Caco-2 (cell line): ENCODE data around the gene GRM3. TPM values are rescaled to one million over a fixed set of nuclear protein-coding genes. Genes with fewer than 3 reads are reported as not detected.

ENCODE experiments used
- BruUV-seq: library from RNA; stranded (reverse); fragments of 400-500 nt; replicated peaks from 2 replicates; lab custom pipeline; 2021; lab: Mats Ljungman, UMichigan
- CTCF ChIA-PET: fragments of 300-600 bp; sonication (Branson Sonifier 250); formaldehyde crosslinking; loops from one replicate; lab custom pipeline; 2022; ENCODE audit warnings: antibody characterized with exemption; lab: Charles Lee
- POLR2A ChIA-PET: fragments of 300-600 bp; sonication (Branson Sonifier 250); formaldehyde crosslinking; loops from one replicate; lab custom pipeline; 2022; ENCODE audit warnings: antibody characterized with exemption; lab: Charles Lee
- DNase-seq, 2 experiments: peaks; one replicate each; pipeline versions ENCODE4 v3.0.0 to v3.0.0-alpha.2; 2020 to 2022
- H3K27me3 ChIP-seq: replicated peaks from 2 replicates; pipeline ENCODE4 v1.6.0; 2011; ENCODE audit warnings: low read length; ENCODE audit not compliant: control insufficient read depth, insufficient read depth
- H3K36me3 ChIP-seq: 2 replicates; pipeline ENCODE4 v1.5.1; 2011; ENCODE audit warnings: low read length; ENCODE audit not compliant: control insufficient read depth, insufficient read depth
- H3K4me1 ChIP-seq: fragments of 250-450 bp; sonication (Bioruptor Pico); 2 replicates; pipeline ENCODE4 v1.5.1; 2020; ENCODE audit warnings: mild to moderate bottlenecking
- H3K4me3 ChIP-seq: 2 replicates; pipeline ENCODE4 v1.5.1; 2011; ENCODE audit warnings: low read depth, mild to moderate bottlenecking, control low read depth, low read length
- H3K9me3 ChIP-seq: fragments of 250-450 bp; sonication (Bioruptor Pico); 2 replicates; pipeline ENCODE4 v1.5.1; 2020; ENCODE audit warnings: mild to moderate bottlenecking, moderate library complexity
- H3K27ac Mint-ChIP-seq: one replicate; pipeline ENCODE4 v1.8.0; 2022; ENCODE audit warnings: mixed read lengths; ENCODE audit not compliant: unreplicated experiment
- H3K27me3 Mint-ChIP-seq: one replicate; pipeline ENCODE4 v1.8.0; 2022; ENCODE audit warnings: mixed read lengths; ENCODE audit not compliant: insufficient read depth, unreplicated experiment
- H3K36me3 Mint-ChIP-seq: one replicate; pipeline ENCODE4 v1.8.0; 2022; ENCODE audit warnings: mild to moderate bottlenecking, mixed read lengths; ENCODE audit not compliant: insufficient read depth, unreplicated experiment
- H3K4me1 Mint-ChIP-seq: one replicate; pipeline ENCODE4 v1.8.0; 2022; ENCODE audit warnings: low read depth, mixed read lengths; ENCODE audit not compliant: unreplicated experiment
- H3K4me3 Mint-ChIP-seq: one replicate; pipeline ENCODE4 v1.8.0; 2022; ENCODE audit warnings: mild to moderate bottlenecking, moderate library complexity, mixed read lengths; ENCODE audit not compliant: unreplicated experiment
- H3K9me3 Mint-ChIP-seq: one replicate; pipeline ENCODE4 v1.8.0; 2022; ENCODE audit warnings: mixed read lengths; ENCODE audit not compliant: unreplicated experiment
- CTCF ChIP-seq, 2 experiments: fragments of 200-600 bp in 1 of 2; IDR thresholded peaks; 1 replicate in 1 of 2; 2 replicates in 1 of 2; pipeline versions ENCODE4 v1.5.1 to v1.8.0; 2011 to 2022; ENCODE audit warnings: antibody characterized with exemption in 1 of 2, control low read depth in 1 of 2, inconsistent platforms in 1 of 2, low read depth in 1 of 2, low read length in 1 of 2, mild to moderate bottlenecking in 1 of 2, moderate library complexity in 1 of 2; ENCODE audit not compliant: insufficient read depth in 1 of 2, severe bottlenecking in 1 of 2, unreplicated experiment in 1 of 2
- intact Hi-C: fragments of 100-400 bp; cut with micrococcal nuclease; formaldehyde crosslinking; loops from one replicate; pipeline ENCODE4 v1.10.0; 2022; ENCODE audit not compliant: unreplicated experiment
- total RNA-seq: library from RNA; stranded (reverse); gene quantifications from 2 replicates; pipeline ENCODE4 v1.2.3, GENCODE V29; 2022

Gene GRM3
- total RNA-seq, 1 experiment from 2014 or later, result not detected

DNA sequence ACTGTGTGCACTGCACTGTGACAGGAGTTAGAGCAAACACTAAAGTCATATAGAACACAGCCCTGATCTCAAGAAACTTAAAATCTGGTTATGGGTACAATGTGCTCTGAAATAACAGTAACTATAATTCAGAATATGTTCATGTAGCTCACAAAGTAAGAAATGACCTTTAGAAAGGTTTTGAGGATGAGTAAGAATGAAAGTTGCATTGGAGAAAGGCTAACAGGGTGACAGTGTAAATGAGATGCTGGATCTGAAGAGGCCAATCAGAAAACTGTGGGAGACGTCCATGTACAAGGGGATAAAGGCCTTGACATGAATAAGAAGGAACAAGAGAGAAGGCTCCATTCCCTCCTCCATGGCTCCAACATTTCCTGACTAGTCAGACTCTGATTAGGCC lies 124.7 kb downstream of the GRM3 start:
- Mint-ChIP-seq H3K4me1 (no peaks in the 10 kb centered on the region), H3K27ac (no peak overlapping the region), H3K9me3 (no peaks in the 10 kb centered on the region), H3K27me3 (no peaks in the 10 kb centered on the region), H3K36me3 (no peaks in the 10 kb centered on the region), H3K4me3 (no peak overlapping the region)
- H3K4me1 ChIP-seq, result no peaks in the 10 kb centered on the region
- H3K9me3 ChIP-seq, result no peaks in the 10 kb centered on the region
- no peak for DNase-seq
- CTCF ChIA-PET, result no interaction called here
- TF ChIP-seq CTCF (IDR thresholded peaks at IDR 0.05; ENCODE audit: insufficient read depth in 1 of 2, low read depth in 1 of 2, low read length in 1 of 2, severe bottlenecking in 1 of 2, unreplicated experiment in 1 of 2), result no peak
- no peaks in the 10 kb centered on the region for H3K36me3 ChIP-seq
- no peaks in the 10 kb centered on the region for H3K27me3 ChIP-seq
- intact Hi-C loops, result no loop called here
- POLR2A ChIA-PET, result no interaction called here
- no peak overlapping the region for H3K4me3 ChIP-seq
- BruUV-seq, result no TSS peak

DNA sequence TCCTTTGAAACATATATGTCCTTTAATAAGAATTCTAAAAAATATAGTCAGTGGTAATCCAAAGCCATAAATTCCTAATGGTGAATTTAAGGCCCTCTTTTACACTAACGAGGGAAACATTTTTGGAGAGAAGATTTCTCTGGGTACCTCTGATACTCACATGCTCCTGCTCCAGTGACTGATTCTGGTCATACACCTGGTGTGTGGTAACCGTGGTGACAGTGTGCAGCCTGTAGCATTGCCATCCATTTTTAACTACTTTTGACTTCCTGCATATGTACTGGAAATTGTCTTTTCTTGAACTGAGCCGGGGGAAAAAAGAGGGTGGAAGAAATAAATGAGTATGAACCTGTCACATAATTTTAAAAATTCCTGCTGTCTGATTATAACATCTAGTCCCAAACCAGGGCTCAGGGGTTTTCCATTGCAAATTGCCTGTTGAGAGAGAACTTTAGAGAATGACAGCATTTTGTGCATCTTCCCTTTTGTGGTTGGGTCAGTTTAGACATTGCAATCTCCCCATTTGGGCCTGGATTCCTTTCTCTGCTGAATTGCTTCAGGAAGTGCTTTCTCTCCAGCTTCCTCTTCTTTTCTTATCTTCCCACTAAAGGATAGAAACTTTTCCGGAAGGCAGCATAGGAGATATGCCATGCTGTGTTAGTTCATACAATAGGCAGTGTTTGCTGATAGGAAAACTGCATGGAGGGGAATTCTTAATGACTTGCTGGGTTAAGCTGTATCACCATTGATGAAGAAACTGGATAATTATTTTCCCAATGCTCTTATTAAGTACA lies 125.5 kb downstream of the GRM3 start:
- DNase-seq, result no peak
- Mint-ChIP-seq H3K36me3 (no peaks in the 10 kb centered on the region), H3K4me1 (no peaks in the 10 kb centered on the region), H3K27me3 (no peaks in the 10 kb centered on the region), H3K9me3 (no peaks in the 10 kb centered on the region), H3K4me3 (no peak overlapping the region), H3K27ac (no peak overlapping the region)
- CTCF ChIA-PET, result no interaction called here
- POLR2A ChIA-PET, result no interaction called here
- no peak overlapping the region for H3K4me3 ChIP-seq
- no peaks in the 10 kb centered on the region for H3K36me3 ChIP-seq
- H3K9me3 ChIP-seq, result no peaks in the 10 kb centered on the region
- TF ChIP-seq CTCF (IDR thresholded peaks at IDR 0.05; ENCODE audit: insufficient read depth in 1 of 2, low read depth in 1 of 2, low read length in 1 of 2, severe bottlenecking in 1 of 2, unreplicated experiment in 1 of 2), result no peak
- intact Hi-C loops, result no loop called here
- H3K27me3 ChIP-seq, result no peaks in the 10 kb centered on the region
- H3K4me1 ChIP-seq, result no peaks in the 10 kb centered on the region
- BruUV-seq, result no TSS peak

DNA sequence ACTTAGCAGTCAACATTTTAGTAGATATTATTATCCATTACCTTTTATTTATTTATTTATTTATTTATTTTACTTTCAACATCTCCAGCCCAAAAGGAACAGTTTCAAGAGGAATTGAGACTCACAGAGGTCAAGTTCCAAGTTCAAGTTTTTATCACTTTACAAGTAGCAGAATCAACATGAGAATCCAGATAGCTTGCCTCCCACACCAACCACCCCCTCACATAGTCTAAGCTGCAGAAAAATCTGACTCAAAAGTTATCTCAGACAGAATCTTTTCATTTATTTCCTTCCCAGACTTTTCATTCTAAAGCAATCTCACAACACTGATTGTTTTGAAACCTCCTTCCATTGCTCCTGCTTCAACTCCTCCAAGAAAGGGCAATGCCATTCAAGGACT lies 129.6 kb downstream of the GRM3 start:
- H3K4me1 Mint-ChIP-seq, result no peaks in the 10 kb centered on the region
- DNase-seq, result no peak
- ChIA-PET POLR2A (no interaction called here), CTCF (no interaction called here)
- H3K27ac Mint-ChIP-seq, result no peak overlapping the region
- Histone ChIP-seq H3K9me3 (no peaks in the 10 kb centered on the region), H3K36me3 (no peaks in the 10 kb centered on the region), H3K4me1 (no peaks in the 10 kb centered on the region), H3K27me3 (no peaks in the 10 kb centered on the region), H3K4me3 (no peak overlapping the region)
- H3K36me3 Mint-ChIP-seq, result no peaks in the 10 kb centered on the region
- intact Hi-C loops, result no loop called here
- no peak for TF ChIP-seq CTCF (IDR thresholded peaks at IDR 0.05; ENCODE audit: insufficient read depth in 1 of 2, low read depth in 1 of 2, low read length in 1 of 2, severe bottlenecking in 1 of 2, unreplicated experiment in 1 of 2)
- no peak overlapping the region for H3K4me3 Mint-ChIP-seq
- BruUV-seq, result no TSS peak
- H3K9me3 Mint-ChIP-seq, result no peaks in the 10 kb centered on the region
- H3K27me3 Mint-ChIP-seq, result peaks cover 7% of the 10 kb centered on the region
